ENCODE data around the gene NQO2. TPM values are rescaled to one million over a fixed set of nuclear protein-coding genes. Genes with fewer than 3 reads are reported as not detected.

NQO2 gene
- total and polyA plus RNA-seq, 2 of the 13 experiments (the other 11 are each of a cell fraction or from before 2014, with no cell fraction given): 32.2 to 56.5 TPM

GRCh38 chr6:3068329-3069214, 68.9 kb downstream of the NQO2 start, which contains the start of gene RIPK1 (continued):
- TF ChIP-seq KLF12 (CRISPR knock-in tag; IDR thresholded peaks at IDR 0.05; ENCODE audit: borderline replicate concordance) (peak; percentile 96), ZNF639 (CRISPR knock-in tag; conservative IDR thresholded peaks at IDR 0.05) (peak; percentile 98), MIER2 (CRISPR knock-in tag; IDR thresholded peaks at IDR 0.05) (no peak), ZNF615 (CRISPR knock-in tag; IDR thresholded peaks at IDR 0.05; ENCODE audit: borderline replicate concordance) (no peak; the same call in 1 of the 2 replicates), IRF9 (CRISPR knock-in tag; IDR thresholded peaks at IDR 0.05; ENCODE audit: borderline replicate concordance) (no peak; the same call in 1 of the 2 replicates), ZNF564 (CRISPR knock-in tag; IDR thresholded peaks at IDR 0.05) (peak; percentile 80; the same call in 1 of the 2 replicates), ZNF687 (CRISPR knock-in tag; IDR thresholded peaks at IDR 0.05) (peak; percentile 93; the same call in 1 of the 2 replicates), ZSCAN21 (CRISPR knock-in tag; IDR thresholded peaks at IDR 0.05; ENCODE audit: borderline replicate concordance) (peak; percentile 44; the same call in 1 of the 2 replicates), AKAP8 (CRISPR knock-in tag; IDR thresholded peaks at IDR 0.05) (peak; percentile 86; the same call in 1 of the 2 replicates), ZNF577 (CRISPR knock-in tag; IDR thresholded peaks at IDR 0.05; ENCODE audit: borderline replicate concordance, low read depth) (0 out of 2 replicates have a peak, but pooled peaks have one; percentile 36), ELF1 (CRISPR knock-in tag; IDR thresholded peaks at IDR 0.05) (peak; percentile 90), SCMH1 (CRISPR knock-in tag; IDR thresholded peaks at IDR 0.05; ENCODE audit: borderline replicate concordance) (no peak), RELA (CRISPR knock-in tag; IDR thresholded peaks at IDR 0.05) (no peak), DRAP1 (CRISPR knock-in tag; IDR thresholded peaks at IDR 0.05) (peak; percentile 41; the same call in 1 of the 2 replicates), ZBTB37 (CRISPR knock-in tag; IDR thresholded peaks at IDR 0.05) (peak; percentile 69; the same call in 1 of the 2 replicates)
